Measurements from ENCODE around the gene DOC2B. TPM values are rescaled to one million over a fixed set of nuclear protein-coding genes. Genes with fewer than 3 reads are reported as not detected.

The DOC2B gene
- total RNA-seq, 1 donor, result not detected

GRCh38 chr17:189444-189843 is 8.0 kb upstream of the DOC2B start:
- no peak for DNase-seq (ENCODE audit: low read depth)

GRCh38 chr17:187130-187529 is 5.7 kb upstream of the DOC2B start:
- DNase-seq (ENCODE audit: low read depth), result no peak
- H3K4me3 ChIP-seq (ENCODE audit: low read depth, low read length), result no peak overlapping the region
- TF ChIP-seq CTCF (IDR thresholded peaks at IDR 0.05; ENCODE audit: insufficient read depth, low read length), result no peak

More at GRCh38 chr17:189444-189843, 8.0 kb upstream of the DOC2B start:
- H3K4me3 ChIP-seq (ENCODE audit: low read depth, low read length), result no peak overlapping the region
- no peak for TF ChIP-seq CTCF (IDR thresholded peaks at IDR 0.05; ENCODE audit: insufficient read depth, low read length)

GRCh38 chr17:185445-186138 is 4.1 kb upstream of the DOC2B start:
- TF ChIP-seq CTCF (IDR thresholded peaks at IDR 0.05; ENCODE audit: insufficient read depth, low read length), result no peak
- no peak overlapping the region for H3K4me3 ChIP-seq (ENCODE audit: low read depth, low read length)

GRCh38 chr17:183021-183420 is 1.6 kb upstream of the DOC2B start:
- no peak for TF ChIP-seq CTCF (IDR thresholded peaks at IDR 0.05; ENCODE audit: insufficient read depth, low read length)
- no peak for DNase-seq (ENCODE audit: low read depth)
- H3K4me3 ChIP-seq (ENCODE audit: low read depth, low read length), result no peak overlapping the region

More at GRCh38 chr17:185445-186138, 4.1 kb upstream of the DOC2B start:
- no peak for DNase-seq (ENCODE audit: low read depth)

GRCh38 chr17:182050-182751 is 751 bp upstream of the DOC2B start:
- DNase-seq (ENCODE audit: low read depth), result no peak
- no peak overlapping the region for H3K4me3 ChIP-seq (ENCODE audit: low read depth, low read length)
- TF ChIP-seq CTCF (IDR thresholded peaks at IDR 0.05; ENCODE audit: insufficient read depth, low read length), result no peak

GRCh38 chr17:180381-181244 is 837 bp downstream of the DOC2B start:
- H3K4me3 ChIP-seq (ENCODE audit: low read depth, low read length), result no peak overlapping the region
- no peak for DNase-seq (ENCODE audit: low read depth)
- TF ChIP-seq CTCF (IDR thresholded peaks at IDR 0.05; ENCODE audit: insufficient read depth, low read length), result no peak

Data from fibroblast of the aortic adventitia (primary cell).